Measurements from ENCODE around the gene TP73.
"Not testable (repeated sequence)": the region's sequence is repeated elsewhere in the genome, so short reads cannot be mapped to it uniquely, and the experiment has no call there.

The TP73 gene

DNA sequence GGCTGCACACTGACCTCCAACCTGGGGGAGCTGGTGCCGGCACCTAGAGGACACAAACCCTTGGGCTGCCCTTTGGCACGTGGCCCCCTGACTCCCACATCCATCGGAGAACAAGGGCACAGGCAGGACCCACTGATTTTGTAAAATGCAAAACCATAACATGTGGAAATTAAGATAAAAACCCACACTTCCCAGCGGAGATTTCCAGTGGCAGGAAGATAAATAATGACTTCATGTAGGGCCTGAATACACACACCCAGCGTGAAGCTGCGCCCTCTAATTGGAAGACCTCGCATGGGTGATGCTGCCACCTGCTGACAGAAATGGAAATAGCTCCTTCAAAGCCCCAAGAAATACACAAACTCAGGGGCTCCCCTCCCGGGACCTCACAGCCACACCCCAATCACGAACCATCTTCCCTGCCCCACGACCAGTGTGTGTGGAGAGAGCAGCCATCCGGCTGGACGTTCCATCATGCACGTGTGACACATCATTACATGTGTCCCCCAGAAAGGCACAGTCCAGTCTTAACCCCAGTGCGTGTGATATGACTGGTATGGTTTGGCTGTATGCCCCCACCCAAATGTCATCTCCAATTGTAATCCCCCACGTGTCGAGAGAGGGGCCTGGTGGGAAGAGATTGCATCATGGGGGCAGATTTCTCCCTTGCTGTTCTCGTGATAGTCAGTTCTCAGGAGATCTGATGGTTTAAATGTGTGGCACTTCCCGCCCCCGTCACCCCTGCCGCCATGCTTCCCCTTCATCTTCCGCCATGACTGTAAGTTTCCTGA is 33.2 kb upstream of the TP73 start:
- peak; percentile 48 to 51 for DNase-seq

DNA sequence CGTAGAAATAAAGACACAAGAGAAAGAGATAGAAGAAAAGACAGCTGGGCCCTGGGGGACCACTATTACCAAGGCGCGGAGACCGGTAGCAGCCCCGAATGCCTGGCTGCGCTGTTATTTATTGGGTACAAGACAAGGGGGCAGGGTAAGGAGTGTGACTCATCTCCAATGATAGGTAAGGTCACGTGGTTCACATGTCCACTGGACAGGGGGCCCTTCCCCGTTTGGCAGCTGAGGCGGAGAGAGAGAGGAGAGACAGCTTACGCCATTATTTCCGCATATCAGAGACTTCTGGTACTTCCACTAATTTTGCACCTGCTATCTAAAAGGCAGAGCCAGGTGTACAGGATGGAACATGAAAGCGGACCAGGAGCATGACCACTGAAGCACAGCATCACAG is 31.6 kb upstream of the TP73 start:
- no peak for DNase-seq

DNA sequence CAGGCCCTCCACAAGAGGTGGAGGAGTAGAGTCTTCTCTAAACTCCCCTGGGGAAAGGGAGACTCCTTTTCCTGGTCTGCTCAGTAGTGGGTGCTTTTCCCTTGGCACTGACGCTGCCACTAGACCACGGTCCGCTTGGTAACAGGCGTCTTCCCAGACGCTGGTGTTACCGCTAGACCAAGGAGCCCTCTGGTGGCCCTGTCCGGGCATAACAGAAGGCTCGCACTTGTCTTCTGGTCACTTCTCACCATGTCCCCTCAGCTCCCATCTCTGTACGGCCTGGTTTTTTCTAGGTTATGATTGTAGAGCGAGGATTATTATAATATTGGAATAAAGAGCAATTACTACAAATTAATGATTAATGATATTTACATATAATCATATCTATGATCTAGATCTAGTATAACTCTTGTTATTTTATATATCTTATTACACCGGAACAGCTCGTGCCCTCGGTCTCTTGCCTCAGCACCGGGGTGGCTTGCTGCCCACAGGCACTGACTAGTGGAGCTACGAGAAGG is 31.1 kb upstream of the TP73 start:
- DNase-seq, result not testable (repeated sequence)

DNA sequence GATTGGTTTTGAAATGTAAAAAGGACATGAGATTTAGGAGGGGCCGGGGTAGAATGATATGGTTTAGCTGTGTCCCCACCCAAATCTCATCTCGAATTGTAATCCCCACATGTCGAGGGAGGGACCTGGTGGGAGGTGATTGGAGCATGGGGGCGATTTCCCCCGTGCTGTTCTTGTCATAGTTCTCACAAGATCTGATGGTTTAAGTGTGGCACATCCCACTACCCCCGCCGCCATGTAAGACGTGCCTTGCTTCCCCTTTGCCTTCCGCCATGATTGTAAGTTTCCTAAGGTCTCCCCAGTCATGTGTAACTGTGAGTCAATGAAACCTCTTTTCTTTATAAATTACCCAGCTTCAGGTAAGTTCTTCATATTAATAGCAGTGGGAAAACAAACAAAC is 30.2 kb upstream of the TP73 start:
- not testable (repeated sequence) for DNase-seq

DNA sequence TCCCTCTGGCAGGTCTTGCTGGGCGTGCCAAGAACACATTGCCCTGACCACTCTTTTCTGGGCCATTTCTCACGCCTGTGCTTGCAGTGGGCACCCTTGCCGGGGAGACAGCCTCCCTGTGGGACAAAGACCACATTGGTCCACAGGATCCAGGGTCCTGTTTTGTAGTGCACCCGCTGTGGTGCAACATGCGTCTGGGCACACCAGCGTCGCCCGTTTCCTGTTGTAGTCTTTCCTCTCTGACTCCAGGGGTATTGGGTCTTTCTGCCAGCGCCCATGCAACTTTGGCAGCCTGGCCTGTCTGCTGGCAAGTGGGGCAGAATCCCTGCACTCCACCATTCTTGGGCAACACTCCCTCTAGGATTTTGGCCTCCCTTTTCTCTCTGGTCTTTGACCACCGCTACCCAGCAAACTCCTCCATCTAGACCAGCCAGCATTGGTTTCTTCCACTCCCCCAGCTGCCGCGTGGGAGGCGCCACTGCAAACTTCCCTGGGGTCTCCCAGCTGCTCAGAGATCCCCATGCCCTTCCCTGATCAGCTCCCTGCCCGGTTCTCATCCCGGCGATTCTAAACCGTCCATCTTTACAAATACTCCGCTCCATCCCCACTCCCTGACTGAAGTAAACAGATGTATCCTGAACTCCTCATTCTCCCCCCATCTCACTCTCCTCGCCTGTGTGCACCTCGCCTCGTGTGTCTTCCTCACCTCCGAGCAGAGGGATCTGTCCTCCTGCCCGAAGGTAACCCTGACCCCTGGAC is 28.7 kb upstream of the TP73 start:
- no peak for DNase-seq

DNA sequence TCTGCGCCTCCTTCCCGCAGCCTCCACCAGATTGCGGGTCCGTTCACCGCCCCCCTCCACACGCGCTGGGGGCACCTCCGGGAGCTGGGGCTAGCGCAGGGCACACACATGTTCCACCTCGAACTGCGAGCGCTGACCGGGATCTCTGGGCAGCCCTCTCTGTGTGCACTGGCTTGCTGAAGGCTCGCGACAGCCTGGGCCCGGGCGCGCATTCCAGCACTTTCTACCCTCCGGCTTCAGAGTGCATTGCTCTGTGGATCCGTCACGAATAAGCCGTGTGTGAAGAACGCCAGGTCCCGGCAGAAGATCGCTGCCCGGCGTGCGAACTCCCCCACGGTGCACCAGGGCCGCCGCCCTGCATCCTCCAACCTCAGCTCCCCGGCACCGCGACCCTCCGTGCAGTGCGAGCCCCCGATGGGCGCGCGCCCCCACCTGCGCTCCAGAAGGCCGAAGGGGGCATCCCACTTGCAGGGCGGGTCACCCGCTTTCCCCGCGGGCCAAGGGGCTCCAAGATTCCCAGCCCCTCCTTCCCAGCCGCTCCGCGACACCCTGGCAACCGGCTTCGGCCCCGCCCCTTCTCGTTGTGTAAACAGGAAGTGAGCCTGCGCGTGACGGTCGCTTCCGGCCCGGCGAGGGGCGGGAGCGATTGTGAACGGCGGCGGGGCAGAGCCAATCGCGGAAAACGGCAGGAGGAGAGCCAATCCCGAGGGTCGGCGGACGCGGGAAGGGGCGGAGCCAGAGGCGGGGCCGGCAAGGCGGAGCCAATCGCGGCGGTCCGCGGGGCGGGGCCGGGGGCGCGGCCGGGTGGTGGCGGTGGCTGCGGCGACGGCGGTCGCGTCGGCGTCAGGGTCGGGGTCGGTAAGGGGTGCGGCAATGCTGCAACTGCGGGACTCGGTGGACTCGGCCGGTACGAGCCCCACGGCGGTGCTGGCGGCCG is 27.8 kb upstream of the TP73 start, which contains the start of gene TPRG1L:
TPRG1L (plus strand) TSS at position 816 of the 937 bp plus-strand sequence; CDS start at position 874, 58 bp downstream.
- peak; percentile 92 to 94 for DNase-seq

DNA sequence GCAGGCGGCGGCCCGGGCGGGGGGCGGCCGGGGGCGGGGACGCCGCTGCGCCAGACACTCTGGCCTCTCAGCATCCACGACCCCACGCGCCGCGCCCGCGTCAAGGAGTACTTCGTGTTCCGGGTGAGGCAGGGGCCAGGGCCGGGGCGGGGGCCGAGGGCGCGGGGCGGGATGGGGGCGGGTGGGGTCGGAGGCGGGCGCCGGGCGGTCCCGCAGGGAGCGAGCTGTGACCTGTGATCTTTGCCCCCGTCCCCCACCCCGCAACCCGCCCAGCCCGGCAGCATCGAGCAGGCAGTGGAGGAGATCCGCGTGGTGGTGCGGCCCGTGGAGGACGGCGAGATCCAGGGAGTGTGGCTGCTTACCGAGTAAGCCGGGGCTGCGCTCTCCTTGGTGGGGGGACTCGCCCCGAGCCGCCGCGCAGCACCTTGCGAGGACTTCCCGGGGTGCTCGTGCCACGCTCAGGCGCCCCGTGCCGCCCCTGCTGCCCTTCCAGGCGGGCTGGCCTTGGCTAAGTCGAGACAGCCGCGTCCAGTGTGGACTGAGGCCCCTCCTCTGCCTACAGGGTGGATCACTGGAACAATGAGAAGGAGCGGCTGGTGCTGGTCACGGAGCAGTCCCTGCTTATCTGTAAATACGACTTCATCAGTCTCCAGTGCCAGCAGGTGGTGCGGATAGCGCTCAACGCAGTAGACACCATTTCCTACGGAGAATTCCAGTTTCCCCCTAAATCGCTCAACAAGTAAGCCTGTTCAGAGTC is 27.0 kb upstream of the TP73 start:
- DNase-seq, result peak; percentile 8 to 50

DNA sequence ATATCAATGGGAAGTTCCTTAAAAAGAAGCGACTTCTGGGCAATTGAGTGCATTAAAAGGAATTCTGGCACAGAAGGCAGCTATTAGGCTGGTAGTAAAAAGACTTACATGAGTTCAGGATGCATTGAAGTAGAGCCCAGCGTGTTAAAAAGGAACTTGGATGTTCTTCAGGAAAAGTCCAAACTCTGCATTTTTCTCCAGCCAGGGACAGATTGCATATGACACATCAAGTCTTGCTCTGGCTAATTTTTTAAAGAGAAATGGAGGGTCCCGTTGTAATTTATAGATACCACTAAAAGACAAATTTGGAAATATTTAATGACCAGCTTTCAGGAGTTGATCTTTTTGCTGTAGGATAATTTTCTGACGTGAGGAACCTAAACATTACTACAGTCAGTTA is 26.3 kb upstream of the TP73 start:
- DNase-seq, result no peak

DNA sequence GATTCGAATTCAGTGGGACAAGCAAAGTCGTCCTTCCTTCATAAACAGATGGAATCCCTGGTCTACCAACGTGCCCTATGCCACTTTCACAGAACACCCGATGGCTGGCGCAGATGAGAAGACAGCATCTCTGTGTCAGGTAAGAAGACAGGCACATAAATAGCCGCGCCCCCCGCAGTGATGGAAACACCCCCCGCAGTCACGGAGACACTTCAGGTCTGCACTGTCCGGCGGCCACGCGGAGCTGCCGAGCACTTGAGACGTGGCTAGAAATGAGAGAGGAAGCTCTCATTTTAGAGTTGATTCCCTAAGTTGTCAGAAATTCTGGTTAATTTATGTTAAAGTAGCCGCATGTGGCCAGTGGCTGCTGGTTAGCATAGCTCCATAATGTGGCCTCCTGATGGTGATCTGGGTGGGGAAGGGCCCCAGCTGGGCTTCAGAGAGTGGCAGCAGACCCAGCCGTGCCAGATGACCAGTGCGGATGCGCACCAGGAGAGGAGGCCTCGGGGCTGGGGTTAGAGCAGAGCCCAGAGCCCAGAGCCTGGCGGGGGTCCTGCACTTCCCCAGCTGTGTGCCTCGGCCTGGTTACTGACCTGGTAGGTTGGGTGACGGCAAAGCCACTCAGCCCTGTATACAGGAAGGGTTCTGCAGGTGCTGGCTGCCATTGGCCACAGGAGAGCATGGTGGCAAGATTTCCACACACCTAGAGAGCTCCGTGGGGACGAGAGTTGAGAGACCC is 24.6 kb upstream of the TP73 start:
- DNase-seq, result no peak

DNA sequence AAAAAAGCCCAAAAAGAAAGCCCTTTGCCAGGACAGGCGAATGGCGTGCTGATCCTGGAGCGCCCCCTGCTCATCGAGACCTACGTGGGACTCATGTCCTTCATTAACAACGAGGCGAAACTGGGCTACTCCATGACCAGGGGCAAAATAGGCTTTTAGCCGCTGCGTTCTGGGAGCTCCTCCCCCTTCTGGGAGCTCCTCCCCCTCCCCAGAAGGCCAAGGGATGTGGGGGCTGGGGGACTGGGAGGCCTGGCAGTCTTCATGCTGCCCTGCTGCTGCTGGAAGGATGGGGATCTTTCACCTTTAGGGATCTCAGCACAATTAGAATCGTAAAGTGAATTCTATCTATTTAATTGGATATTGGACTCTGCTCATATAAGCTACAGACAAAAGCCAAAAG is 23.9 kb upstream of the TP73 start:
- no peak for DNase-seq

DNA sequence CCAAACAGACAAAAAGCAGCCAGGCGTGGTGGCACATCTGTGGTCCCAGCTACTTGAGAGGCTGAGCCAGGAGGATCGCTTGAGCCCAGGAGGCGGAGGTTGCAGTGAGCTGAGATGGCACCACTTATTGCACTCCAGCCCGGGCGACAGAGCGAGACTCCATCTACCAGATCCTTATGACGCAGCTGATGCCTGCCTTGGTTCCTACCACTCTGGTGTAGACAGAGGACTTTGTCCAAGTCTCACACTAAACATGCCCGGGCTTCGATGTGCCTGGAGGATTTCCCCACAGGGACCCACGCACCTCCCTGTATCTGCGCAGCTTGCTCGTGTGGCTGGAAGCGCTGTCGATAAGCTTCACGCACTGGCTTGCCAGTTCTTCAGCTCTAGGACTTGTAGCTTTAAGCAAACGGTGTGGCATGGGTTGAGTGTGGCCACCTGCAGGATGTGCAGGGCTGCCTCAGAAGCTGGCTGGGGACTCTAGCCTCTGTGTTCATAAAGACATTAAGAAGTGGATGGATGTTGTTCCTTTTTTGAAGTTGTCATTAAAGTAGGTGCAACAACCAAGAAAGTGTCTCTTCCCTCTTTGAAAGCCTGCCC is 22.7 kb upstream of the TP73 start:
- no peak for DNase-seq

DNA sequence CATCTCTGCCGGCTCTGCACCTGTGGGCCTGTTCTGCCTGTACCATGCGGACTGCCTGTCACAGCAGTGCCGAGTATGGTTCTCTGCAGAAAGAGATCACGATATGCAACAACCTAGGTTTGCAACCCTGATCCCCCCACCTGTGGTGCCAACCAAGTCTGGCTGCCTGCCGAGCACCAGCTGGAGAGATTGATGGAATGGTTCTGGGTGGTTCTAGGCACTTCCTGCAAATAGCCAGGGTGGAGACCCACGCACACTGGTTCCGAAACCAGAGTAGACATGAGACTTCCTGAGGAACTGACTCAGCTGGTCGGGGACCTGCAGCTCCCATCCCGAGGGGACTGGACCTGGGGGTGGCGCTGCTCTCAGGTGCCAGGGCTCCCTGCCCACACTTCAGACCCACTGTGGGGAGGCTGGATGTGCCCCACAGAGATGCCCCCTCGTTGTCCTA is 22.1 kb upstream of the TP73 start:
- DNase-seq, result no peak

DNA sequence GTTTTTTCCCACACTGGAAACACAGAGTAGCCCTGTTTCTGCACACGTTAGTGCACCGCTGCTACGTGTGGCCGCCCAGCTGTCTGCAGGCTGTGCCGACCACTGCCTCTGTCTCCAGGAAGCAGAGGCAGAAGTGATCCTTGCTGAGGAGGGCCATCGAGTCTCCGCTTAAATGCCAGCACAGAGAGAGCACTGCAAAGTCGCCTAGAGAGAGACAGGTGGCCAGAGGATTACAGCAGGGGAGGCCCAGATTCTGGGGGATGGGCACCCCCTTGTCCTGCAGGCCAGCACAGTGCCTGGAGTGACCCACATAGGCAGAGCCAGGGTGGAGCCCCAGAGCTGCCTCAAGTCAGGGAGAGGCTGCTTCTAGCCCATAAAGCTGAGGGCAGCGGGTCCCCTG is 21.4 kb upstream of the TP73 start:
- no peak for DNase-seq

DNA sequence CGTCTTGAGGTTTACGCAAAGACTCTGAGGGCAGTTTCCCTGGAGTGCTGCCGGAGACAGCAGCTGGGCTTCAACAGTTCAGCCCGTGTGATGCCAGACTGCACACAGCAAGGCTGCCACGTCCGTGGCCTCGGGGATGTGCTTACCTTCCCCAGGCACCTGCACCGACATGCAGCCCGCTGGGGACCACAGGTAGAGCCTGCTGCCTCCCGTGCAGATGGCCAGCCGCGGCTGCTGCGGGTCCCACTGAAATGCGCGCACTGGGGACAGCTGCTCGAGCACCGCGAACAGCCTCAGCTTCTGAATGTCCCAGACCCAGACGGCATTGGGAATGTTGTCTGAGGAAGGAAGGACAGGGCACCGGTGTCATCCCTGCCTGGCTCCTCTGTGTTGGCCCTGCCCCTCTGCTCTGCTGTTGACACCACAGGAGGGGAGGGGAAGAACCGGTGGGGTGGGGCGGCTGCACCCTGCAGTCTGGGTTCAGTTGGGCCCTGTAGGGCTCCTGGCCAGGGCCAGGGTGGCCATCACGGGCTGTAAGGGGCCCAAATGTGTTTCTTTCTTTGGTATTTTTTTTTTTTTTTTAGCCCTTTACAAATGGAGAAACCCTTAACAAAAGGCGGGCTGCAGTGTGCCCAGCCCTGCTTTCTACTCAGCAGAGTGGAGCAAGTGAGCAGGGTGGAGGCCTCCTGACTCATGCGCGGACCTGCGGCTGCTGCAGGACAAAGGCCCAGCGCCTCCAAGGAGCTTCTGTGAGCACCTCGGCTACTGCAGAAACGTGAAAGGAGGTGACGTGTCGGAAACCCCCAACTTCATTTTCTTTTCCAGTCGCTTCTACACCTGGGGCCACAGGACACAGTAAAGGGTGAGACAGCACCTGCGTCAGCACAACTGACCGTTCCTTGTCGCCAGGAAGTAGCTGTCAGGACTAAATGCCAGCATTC is 20.7 kb upstream of the TP73 start:
- DNase-seq, result no peak

DNA sequence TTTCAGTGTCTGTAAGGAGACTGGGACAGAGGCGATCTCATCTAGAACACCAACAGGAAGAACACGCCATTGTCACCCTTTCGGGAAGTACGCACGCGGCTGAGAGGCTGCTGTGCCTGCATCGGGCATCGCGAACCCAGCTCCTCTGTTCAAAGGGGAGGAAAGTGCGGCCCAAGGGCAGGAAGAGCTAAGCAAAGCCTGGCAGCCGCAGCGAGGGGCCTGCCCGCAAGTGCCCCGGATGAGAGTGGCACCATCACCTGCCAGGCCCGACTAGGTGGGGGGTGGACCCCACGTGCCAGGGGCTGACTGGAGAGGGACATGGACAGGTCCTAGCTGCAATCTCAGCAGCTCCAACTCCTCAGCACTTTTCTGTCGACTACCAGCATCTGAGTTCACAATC is 20.0 kb upstream of the TP73 start:
- DNase-seq, result no peak

DNA sequence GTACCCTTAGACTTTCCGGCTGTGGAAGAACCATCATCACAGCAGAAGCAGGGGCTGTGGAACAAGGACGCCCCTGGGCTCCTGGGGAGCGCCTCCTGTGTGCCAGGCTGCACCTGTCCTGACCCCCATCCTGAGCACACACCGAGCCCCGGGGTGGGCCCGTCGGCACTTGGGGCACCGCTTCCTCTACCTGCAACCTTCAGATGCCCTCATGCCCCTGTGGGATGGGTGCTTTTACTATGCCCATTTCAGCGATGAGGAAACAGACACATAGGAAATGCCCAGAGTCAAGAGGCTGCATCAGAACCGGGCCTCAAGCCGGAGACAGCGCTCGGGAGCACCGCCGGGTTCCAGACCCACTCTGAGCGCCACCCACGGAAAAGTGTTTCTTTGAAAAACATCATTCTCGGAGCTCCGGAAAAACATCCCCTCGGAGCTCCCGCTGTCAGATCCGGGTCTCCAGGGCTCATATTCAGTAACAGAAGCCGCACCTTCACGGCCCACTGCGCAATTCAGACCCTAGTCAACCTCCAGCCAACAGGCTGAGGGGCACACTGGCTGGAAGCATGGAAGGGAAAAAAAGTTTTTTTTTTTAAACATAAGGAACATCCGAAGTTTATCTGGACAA is 19.5 kb upstream of the TP73 start:
- no peak for DNase-seq

DNA sequence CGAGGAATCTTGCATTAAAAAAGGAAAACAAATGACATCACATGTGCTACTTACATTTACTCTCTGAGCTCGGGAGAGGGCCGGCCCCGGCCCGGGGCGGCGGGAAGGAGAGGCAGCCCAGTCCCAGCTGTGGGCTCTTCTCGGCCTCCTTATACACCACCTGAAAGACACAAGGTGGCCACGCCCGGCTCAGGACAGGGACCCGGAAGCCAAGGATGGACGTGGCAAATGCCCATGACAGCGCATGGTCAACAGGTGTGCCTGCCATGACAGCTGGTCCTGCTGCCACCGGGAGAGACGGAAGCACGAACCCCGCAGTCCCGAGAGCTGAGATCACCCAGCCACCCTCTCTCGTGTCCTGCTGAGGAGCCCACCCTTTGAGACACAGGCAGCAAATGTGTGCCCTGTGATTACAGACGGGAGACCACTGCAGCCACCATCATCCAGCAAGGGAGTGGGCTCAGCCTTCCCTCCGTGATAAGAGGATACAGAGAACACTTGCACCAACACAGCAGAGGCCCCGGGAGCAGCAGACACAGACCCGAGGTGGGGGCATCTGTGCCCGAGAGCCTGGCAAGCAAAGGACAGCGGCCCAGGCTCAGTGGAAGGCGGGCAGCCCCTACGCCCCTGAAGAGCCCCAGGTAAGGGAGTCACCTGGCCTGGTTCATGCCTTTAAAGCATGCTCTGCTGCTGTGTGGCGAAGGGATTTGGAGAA is 18.8 kb upstream of the TP73 start:
- no peak for DNase-seq

DNA sequence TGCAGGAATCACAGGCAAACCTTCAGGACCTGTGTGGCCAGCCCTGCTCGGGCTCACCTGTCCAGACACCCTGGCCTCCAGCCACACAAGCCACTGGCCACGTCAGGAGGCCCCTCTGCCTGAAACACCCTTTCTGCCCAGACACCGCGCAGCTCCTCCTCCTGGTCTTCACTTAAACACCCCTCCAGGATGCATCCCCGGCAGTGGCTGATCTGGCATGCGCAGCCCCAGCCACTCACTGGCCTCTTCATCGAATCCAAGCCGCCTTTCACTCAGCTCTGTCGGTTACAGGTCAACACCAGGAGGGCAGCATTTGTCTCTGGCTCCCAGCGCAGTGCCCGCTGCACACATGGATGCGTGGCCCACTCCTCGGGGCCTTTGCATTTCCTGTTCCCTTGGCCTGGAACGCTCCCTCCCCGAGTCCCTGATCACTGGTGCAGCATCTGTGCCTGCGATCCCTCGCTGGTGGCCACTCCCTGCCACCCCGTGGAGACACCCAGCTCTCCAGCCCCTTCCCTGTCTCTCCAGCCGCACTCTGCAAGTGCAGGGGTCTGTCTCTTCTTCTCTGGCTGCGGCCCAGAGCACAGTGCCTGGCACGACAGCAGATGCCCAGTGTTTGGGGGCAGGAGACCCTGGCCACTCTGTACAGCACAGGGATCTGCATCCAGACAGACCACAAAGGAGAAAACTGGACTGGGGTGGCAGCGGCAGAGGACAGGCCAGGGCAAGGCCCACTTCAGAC is 18.1 kb upstream of the TP73 start:
- DNase-seq, result no peak
